Measurements from ENCODE around the gene PPP1R16B. TPM values are rescaled to one million over a fixed set of nuclear protein-coding genes. Genes with fewer than 3 reads are reported as not detected.

PPP1R16B gene
- total RNA-seq, 4 donors from 2014 or later: 0.99 to 6.7 (median 3.6) TPM

DNA sequence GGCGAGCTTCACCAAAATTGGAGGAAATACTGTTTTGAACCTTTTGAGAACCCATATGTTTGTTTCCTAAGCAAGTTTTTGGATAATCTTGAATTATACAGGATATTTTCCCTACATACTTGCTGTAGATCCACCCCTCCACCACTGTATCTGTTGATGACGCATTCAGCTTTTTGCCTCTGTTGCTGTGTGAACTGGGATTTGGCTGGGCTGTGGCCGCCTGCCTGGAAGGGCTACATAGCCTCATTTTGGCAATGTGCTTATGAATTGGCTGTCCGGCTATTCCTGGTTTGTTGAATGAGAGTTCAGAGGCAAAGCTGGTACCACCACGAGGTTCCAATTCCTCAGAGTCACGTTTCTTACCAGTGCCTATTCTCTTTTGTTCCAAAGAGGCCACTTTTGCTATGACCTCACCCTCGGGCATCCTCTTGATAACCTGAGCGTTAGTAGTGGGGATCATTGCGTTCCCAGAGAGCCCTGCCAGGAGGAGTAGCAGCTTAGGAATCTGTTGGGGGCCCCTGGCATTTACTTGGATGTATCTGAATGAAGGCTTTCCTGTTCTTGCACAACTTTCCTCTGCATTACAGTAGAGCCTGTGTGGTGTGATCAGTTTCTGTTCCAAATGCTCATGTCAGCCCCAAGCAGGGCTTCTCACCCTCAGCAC lies 127.1 kb downstream of the PPP1R16B start:
- peak overlapping the region; percentile 83 to 91 (median 86) for H3K27ac ChIP-seq
- no peaks in the 10 kb centered on the region for H3K36me3 ChIP-seq
- DNase-seq: no peak
- H3K27me3 ChIP-seq: no peaks in the 10 kb centered on the region
- intact Hi-C loops (cut with DNase I): no loop called here
- H3K4me3 ChIP-seq: peak overlapping the region in 1 of 4 donors; percentile 25
- WGBS, 2 donors: 38 to 50% methylated on average over 8 to 9 of the region's 9 CpGs
- TF ChIP-seq POLR2A (IDR thresholded peaks at IDR 0.05): no peak
- TF ChIP-seq, protein P1, sequence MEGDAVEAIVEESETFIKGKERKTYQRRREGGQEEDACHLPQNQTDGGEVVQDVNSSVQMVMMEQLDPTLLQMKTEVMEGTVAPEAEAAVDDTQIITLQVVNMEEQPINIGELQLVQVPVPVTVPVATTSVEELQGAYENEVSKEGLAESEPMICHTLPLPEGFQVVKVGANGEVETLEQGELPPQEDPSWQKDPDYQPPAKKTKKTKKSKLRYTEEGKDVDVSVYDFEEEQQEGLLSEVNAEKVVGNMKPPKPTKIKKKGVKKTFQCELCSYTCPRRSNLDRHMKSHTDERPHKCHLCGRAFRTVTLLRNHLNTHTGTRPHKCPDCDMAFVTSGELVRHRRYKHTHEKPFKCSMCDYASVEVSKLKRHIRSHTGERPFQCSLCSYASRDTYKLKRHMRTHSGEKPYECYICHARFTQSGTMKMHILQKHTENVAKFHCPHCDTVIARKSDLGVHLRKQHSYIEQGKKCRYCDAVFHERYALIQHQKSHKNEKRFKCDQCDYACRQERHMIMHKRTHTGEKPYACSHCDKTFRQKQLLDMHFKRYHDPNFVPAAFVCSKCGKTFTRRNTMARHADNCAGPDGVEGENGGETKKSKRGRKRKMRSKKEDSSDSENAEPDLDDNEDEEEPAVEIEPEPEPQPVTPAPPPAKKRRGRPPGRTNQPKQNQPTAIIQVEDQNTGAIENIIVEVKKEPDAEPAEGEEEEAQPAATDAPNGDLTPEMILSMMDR (IDR thresholded peaks at IDR 0.05): no peak
- H3K9me3 ChIP-seq: no peaks in the 10 kb centered on the region
- H3K4me1 ChIP-seq: peaks cover 16 to 98% (median 58%) of the 10 kb centered on the region in 3 donors

DNA sequence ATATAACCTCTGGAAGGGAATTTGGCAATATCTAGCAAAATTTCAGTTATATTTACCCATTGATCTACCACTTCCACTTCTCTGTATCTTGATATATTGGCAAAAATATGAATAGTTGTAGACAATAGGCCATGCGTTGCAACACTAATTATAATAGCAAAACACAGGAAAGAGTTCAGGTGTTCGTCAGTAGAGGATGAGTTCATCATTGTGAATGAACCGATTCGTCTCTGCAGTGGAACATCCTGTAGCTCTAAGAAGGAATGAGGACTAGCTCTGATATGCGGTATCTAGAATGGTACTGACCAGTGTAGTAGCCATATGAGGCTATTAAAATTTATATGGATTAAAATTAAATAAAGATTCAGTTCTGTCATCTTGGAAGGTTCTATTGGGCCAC lies 129.0 kb downstream of the PPP1R16B start:
- no peaks in the 10 kb centered on the region for H3K9me3 ChIP-seq
- peaks cover 0 to 6% (median 0%) of the 10 kb centered on the region in 3 donors for H3K36me3 ChIP-seq
- H3K27ac ChIP-seq: peak overlapping the region in 3 of 4 donors; percentile 0 to 78 (median 67)
- H3K27me3 ChIP-seq: no peaks in the 10 kb centered on the region
- H3K4me3 ChIP-seq: no peak overlapping the region
- peaks cover 25 to 98% (median 76%) of the 10 kb centered on the region in 3 donors for H3K4me1 ChIP-seq
- no peak for DNase-seq
- 64 to 80% methylated on average over 5 of the region's 5 CpGs for WGBS, 2 donors
- TF ChIP-seq, protein P1 (IDR thresholded peaks at IDR 0.05): no peak
- TF ChIP-seq POLR2A (IDR thresholded peaks at IDR 0.05): no peak
- intact Hi-C loops (cut with DNase I): no loop called here

DNA sequence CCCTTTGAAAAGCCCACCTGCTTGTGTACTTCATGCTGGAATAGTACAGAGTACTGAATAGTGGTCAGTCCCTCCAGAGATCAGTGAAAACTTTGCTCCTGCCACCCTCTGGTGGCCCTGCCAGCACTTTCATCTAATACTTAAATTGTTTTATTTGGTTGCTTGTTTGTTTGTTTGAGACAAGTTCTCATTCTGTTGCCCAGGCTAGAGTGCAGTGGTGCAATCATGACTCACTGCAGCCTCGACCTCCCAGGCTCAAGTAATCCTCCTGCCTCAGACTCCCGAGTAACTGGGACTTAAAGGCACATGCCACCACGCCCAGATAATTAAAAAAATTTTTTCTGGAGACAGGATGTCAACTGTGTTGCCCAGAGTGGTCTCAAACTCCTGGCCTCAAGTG lies 129.8 kb downstream of the PPP1R16B start:
- Histone ChIP-seq H3K4me1 (peaks cover 32 to 98% (median 74%) of the 10 kb centered on the region in 3 donors), H3K27me3 (no peaks in the 10 kb centered on the region), H3K9me3 (no peaks in the 10 kb centered on the region), H3K36me3 (peaks cover 0 to 6% (median 0%) of the 10 kb centered on the region in 3 donors), H3K27ac (peak overlapping the region in 3 of 4 donors; percentile 67 to 78 (median 70)), H3K4me3 (no peak overlapping the region)
- intact Hi-C loops (cut with DNase I): no loop called here
- no peak for TF ChIP-seq POLR2A (IDR thresholded peaks at IDR 0.05)
- TF ChIP-seq, protein P1 (IDR thresholded peaks at IDR 0.05): peak in 2 of 6 experiments; percentile 29 to 42
- WGBS, 2 donors: 27 to 60% methylated on average over 2 to 3 of the region's 3 CpGs
- no peak for DNase-seq

DNA sequence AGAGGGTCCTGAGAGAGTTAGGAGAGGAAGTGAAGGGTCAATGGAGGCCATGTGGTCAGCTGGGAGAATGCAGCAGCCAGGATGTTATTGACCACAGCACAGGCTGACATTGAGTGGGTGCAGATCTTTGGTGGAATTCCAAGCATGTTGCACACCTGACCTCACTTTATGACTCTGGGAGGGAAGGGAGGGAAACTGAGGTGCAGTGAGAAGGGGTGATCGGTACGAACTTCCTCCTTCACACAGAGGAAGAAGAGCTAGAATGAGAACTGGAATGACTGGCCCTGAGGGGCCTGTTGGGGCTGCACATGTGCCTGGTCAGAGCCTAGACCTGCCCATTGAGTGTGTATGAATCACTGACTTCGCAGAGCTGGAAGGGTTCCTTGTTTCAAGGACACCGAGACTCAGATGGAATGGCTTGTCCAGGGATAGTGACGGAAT lies 130.5 kb downstream of the PPP1R16B start:
- Histone ChIP-seq H3K4me3 (no peak overlapping the region), H3K4me1 (peaks cover 32 to 98% (median 74%) of the 10 kb centered on the region in 3 donors), H3K36me3 (peaks cover 0 to 6% (median 0%) of the 10 kb centered on the region in 3 donors), H3K27ac (peak overlapping the region; percentile 39 to 78 (median 68)), H3K9me3 (no peaks in the 10 kb centered on the region), H3K27me3 (no peaks in the 10 kb centered on the region)
- WGBS, 2 donors: 11 to 44% methylated on average over 5 of the region's 5 CpGs
- TF ChIP-seq, protein P1 (IDR thresholded peaks at IDR 0.05): no peak
- TF ChIP-seq POLR2A (IDR thresholded peaks at IDR 0.05): no peak
- intact Hi-C loops (cut with DNase I): no loop called here
- no peak for DNase-seq

DNA sequence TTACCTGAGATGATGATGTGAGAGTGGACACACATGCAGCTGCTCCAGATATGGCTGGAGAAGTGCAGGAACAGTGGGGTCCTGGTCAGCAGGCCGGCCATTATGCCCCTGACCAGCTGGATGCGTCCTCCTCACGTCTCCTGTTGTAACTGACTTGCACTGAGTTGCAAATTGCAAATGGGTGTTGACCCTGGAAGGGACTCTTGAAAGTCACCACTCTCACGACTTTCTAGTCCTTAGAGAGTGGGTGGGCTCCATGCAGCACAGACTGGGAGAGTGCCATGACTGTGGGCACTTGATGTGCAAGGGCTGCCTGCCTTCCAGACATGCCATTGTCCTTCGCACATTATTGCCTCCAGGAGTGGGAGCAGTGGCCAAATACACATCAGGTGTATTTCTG lies 131.5 kb downstream of the PPP1R16B start:
- 81 to 91% methylated on average over 5 of the region's 5 CpGs for WGBS, 2 donors
- no peak for DNase-seq
- H3K27me3 ChIP-seq: no peaks in the 10 kb centered on the region
- peak overlapping the region; percentile 16 to 78 (median 68) for H3K27ac ChIP-seq
- H3K9me3 ChIP-seq: no peaks in the 10 kb centered on the region
- H3K4me1 ChIP-seq: peaks cover 32 to 88% (median 66%) of the 10 kb centered on the region in 3 donors
- H3K4me3 ChIP-seq: no peak overlapping the region
- TF ChIP-seq, protein P1 (IDR thresholded peaks at IDR 0.05): no peak
- no peak for TF ChIP-seq POLR2A (IDR thresholded peaks at IDR 0.05)
- intact Hi-C loops (cut with DNase I): no loop called here
- H3K36me3 ChIP-seq: peaks cover 0 to 9% (median 0%) of the 10 kb centered on the region in 3 donors
